Hair follicular keratinocyte (primary cell): Measurements from ENCODE around the gene ST8SIA4. TPM values are rescaled to one million over a fixed set of nuclear protein-coding genes. Genes with fewer than 3 reads are reported as not detected.

ENCODE experiments used
- total RNA-seq: library from RNA; depleted of rRNA; stranded (reverse); fragments of >200 nt; gene quantifications from 2 replicates; pipeline ENCODE4 v1.2.3, GENCODE V29; 2015

The ST8SIA4 gene
- 0.08 and 0.76 TPM in 2 replicates for total RNA-seq

DNA sequence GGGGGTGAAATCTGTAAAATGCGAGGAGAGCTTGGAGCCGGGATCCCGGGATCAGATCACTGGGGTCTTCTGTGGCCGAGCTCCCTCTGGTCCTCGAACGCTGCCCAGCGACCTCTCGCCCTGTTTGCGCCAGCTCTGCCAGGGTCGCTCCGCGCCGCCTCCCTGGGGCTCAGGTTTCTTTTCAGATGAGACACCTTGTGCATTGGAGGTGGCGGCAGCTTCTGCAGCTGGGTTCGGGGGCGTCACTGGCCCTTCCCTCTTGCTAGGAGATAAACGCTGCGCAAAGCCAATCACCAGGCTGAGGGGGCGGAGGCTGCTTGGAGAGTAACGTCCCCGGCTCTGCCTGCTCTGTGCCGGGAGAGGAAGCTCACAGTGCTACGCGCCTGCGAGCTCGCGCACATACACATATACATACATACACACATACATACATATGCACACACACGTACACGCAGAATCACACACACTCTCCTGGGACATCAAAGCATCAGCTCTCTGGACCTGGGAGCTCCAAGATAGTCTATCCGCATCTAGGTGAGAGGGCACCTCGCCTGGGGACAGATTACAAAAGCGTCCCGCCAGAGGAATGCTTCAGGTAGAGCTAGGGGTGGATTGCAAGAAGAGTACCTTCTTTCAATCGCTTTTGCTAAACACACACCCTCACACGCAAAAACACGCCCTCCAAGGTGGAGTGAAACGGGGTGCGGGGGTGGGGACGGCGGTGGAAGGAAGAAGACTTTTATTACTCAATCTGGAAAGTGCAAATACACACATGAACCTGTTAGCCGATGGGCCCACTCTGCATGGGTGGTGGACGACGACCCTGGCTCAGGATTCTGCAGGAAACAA is at the start of gene ST8SIA4:
ST8SIA4 (minus strand) TSS at position 244 of the 849 bp plus-strand sequence. CDS start 327 bp downstream, outside the sequence.

